GM15510 (cell line): ENCODE measurements around the gene PHAX.

Experiments
- POLR2A ChIP-seq: IDR thresholded peaks from 3 replicates; pipeline ENCODE4 v1.6.1; 2011; ENCODE audit warnings: borderline replicate concordance; ENCODE audit not compliant: insufficient read length; ENCODE audit errors: extremely low read depth

The PHAX gene, protein sequence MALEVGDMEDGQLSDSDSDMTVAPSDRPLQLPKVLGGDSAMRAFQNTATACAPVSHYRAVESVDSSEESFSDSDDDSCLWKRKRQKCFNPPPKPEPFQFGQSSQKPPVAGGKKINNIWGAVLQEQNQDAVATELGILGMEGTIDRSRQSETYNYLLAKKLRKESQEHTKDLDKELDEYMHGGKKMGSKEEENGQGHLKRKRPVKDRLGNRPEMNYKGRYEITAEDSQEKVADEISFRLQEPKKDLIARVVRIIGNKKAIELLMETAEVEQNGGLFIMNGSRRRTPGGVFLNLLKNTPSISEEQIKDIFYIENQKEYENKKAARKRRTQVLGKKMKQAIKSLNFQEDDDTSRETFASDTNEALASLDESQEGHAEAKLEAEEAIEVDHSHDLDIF

GRCh38 chr5:126600631-126601511, at the start of gene PHAX:
Gene PHAX, plus strand, starts transcription at chr5:126600947. Its CDS starts 16 bp downstream, at chr5:126600963.
- TF ChIP-seq POLR2A = peak; percentile 87

GRCh38 chr5:126552614-126553013, 48.1 kb upstream of the PHAX start:
- no peak for TF ChIP-seq POLR2A

- no peak for TF ChIP-seq POLR2A
Measured at GRCh38 chr5:126561908-126562307, 38.8 kb upstream of the PHAX start.

DNA sequence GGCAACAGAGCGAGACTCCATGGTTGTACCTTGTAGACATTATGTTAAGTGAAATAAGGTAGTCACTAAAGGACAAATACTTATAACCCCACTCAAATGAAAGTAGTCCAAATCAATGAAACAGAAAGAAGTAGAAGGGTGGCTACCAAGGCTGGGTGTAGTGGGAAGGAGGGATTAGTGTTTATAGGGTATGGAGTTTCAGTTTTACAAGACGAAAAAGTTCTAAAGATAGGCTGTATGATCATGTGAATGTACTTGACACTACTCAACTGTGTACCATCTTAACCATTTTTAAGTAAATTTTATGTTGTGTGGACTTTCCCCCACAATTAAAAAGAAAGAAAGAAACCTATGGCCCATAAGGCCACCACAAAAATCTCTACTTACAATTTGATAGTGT, 37.9 kb upstream of the PHAX start:
- TF ChIP-seq POLR2A = no peak

GRCh38 chr5:126568206-126568755, 32.5 kb upstream of the PHAX start:
- TF ChIP-seq POLR2A = no peak

GRCh38 chr5:126575644-126576043, 25.1 kb upstream of the PHAX start:
- TF ChIP-seq POLR2A = no peak

DNA sequence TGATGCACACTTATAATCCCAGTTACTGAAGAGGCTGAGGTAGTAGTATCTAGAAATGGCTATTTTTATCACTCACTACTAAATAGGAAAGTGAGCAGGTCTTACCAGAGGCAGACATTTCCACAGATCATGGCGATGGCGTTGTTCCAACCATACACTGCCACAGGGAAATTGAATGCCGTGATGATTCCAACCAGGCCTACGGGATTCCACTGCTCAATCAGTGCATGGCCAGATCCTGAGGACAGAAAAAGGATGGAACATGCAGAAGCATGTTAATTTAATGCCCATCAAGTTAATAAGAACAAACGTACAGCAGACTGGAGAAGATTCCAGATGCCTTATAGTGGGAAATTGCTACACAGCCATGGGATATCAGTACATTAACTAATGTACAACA, 23.8 kb upstream of the PHAX start:
- no peak for TF ChIP-seq POLR2A

- no peak for TF ChIP-seq POLR2A
Measured at GRCh38 chr5:126577415-126577814, 23.3 kb upstream of the PHAX start.

DNA sequence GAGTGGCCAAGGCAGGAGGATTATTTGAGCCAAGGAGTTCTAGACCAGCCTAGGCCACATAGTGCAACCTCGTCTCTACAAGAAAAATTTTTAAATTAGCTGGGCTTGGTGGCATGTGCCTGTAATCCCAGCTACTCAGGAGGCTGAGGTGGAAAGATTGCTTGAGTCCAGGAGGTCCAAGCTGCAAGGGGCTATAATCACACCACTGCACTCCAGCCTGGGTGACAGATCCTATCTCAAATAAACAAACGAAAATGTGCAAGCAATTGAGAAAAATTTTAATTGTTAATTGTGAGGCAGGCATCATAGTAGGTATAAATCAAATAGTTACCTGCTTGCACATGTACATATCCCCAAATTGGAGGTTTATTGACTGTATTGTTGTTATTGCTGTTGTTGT, 21.0 kb upstream of the PHAX start:
- no peak for TF ChIP-seq POLR2A

DNA sequence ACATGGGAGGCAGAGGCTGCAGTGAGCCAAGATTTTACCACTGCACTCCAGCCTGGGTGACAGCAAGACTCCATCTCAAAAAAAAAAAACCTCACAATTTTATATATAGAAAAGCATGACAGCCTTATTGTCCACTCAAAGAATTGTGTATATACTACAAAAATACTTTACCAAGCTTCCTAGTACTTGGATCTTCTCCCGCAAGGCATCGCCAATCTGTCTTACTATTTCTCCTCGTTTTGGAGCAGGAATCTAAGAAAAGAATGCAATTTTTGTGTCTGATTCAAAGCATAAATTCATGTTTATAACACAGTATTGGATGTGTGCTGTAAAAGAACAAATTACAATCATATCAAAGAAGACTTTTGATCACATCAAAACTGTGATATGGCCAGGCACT, 17.0 kb upstream of the PHAX start:
- no peak for TF ChIP-seq POLR2A

DNA sequence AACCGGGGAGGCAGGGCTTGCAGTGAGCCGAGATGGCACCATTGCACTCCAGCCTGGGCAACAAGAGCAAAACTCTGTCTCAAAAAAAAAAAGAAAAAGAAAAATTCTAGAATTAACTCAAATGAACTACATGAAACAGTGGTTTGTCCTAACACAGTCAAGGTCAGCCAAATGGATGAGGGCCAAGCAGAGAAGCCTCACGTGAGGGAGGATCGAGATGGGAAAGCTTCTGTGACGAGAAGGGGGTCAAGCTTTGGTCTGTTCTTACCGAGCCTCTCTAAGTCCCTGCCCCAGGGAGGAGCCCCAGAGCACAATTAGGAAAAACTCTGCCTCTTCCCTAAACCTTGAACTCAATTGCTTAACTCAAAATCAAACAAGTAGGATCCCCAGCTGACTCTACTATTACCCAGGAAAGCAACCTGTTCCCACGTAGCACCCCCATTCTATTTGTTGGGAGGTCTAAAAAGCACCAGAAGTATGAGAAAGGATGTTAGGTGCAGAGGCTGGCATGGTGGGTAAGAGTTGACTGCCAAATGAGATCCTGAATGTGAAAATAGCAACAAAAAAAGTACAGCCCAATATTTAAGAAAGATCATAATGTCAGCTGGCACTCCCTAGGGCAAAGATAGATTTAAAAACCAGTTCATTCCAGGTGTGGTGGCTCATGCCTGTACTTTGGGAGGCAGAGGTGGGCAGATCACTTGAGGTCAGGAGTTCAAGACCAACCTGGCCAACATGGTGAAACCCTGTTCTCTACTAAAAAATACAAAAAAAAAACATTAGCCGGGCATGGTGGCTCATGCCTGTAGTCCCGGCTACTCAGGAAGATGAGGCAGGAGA, 13.0 kb upstream of the PHAX start:
- TF ChIP-seq POLR2A = no peak

- no peak for TF ChIP-seq POLR2A
Measured at GRCh38 chr5:126589536-126590297, 11.0 kb upstream of the PHAX start.

- no peak for TF ChIP-seq POLR2A
Measured at GRCh38 chr5:126591549-126591948, 9.2 kb upstream of the PHAX start.
